Smooth muscle cell (in vitro differentiated cells): Measurements from ENCODE around the gene MRPL28. TPM values are rescaled to one million over a fixed set of nuclear protein-coding genes. Genes with fewer than 3 reads are reported as not detected.
"Not testable (repeated sequence)": the region's sequence is repeated elsewhere in the genome, so short reads cannot be mapped to it uniquely, and the experiment has no call there.

Experiments used
- DNase-seq: peaks from one replicate; lab custom pipeline; 2025; ENCODE audit not compliant: unreplicated experiment; lab: John Stamatoyannopoulos, UW
- H2AFZ ChIP-seq: fragments of 200-600 bp; sonication (generic); 2 replicates; pipeline ENCODE4 v1.6.0; 2016; ENCODE audit warnings: antibody characterized with exemption, low read depth, mild to moderate bottlenecking
- H3F3A ChIP-seq: fragments of 200-600 bp; sonication (generic); 2 replicates; pipeline ENCODE4 v1.6.0; 2017; ENCODE audit warnings: antibody characterized with exemption, low read depth
- H3K27ac ChIP-seq: fragments of 200-600 bp; sonication (generic); 2 replicates; pipeline ENCODE4 v1.5.1; 2016; ENCODE audit warnings: low read depth, mild to moderate bottlenecking
- H3K27me3 ChIP-seq: fragments of 200-600 bp; sonication (generic); 2 replicates; pipeline ENCODE4 v1.6.1; 2016; ENCODE audit warnings: low read depth, mild to moderate bottlenecking
- H3K36me3 ChIP-seq: fragments of 200-600 bp; sonication (generic); 2 replicates; pipeline ENCODE4 v1.5.1; 2016; ENCODE audit warnings: low read depth
- H3K4me1 ChIP-seq: fragments of 200-600 bp; sonication (generic); 2 replicates; pipeline ENCODE4 v1.5.1; 2016; ENCODE audit warnings: low read depth
- H3K4me2 ChIP-seq: fragments of 200-600 bp; sonication (generic); 2 replicates; pipeline ENCODE4 v1.6.0; 2016; ENCODE audit warnings: mild to moderate bottlenecking
- H3K4me3 ChIP-seq: fragments of 200-600 bp; sonication (generic); 2 replicates; pipeline ENCODE4 v1.5.1; 2016; ENCODE audit warnings: mild to moderate bottlenecking
- H3K79me2 ChIP-seq: fragments of 200-600 bp; sonication (generic); 2 replicates; pipeline ENCODE4 v1.6.0; 2016; ENCODE audit warnings: low read depth, mild to moderate bottlenecking
- H3K9ac ChIP-seq: fragments of 200-600 bp; sonication (generic); 2 replicates; pipeline ENCODE4 v1.6.0; 2016; ENCODE audit warnings: low read depth
- H3K9me3 ChIP-seq: fragments of 200-600 bp; sonication (generic); replicated peaks from 2 replicates; pipeline ENCODE4 v1.5.1; 2016; ENCODE audit warnings: low read depth
- H4K20me1 ChIP-seq: fragments of 200-600 bp; sonication (generic); 2 replicates; pipeline ENCODE4 v1.6.0; 2016; ENCODE audit warnings: low read depth
- WGBS: methylation state at CpG from one replicate; pipeline ENCODE4 v1.1.7; 2016; ENCODE audit warnings: low lambda C conversion rate; 5-methylcytosine and 5-hydroxymethylcytosine counted together
- polyA plus RNA-seq: library from polyadenylated mRNA; unstranded; fragments of >200 nt; fragmentation: Nextera tagmentation; extraction: Ambion mirVana; gene quantifications from 2 replicates; pipeline ENCODE4 v1.2.1, GENCODE V29; 2016
- total RNA-seq: library from RNA; depleted of rRNA; stranded (reverse); fragments of >200 nt; gene quantifications from 2 replicates; pipeline ENCODE4 v1.2.3, GENCODE V29; 2014
- TF ChIP-seq, protein P1 (sequence below): fragments of 200-600 bp; sonication (generic); IDR thresholded peaks from 2 replicates; pipeline ENCODE4 v1.5.1; 2017; ENCODE audit warnings: borderline replicate concordance, mild to moderate bottlenecking, antibody characterized with exemption; ENCODE audit not compliant: insufficient read depth, poor library complexity, severe bottlenecking

MRPL28 gene
- total and polyA plus RNA-seq, 2 experiments from 2014 or later, result 84.6 to 155 TPM

DNA sequence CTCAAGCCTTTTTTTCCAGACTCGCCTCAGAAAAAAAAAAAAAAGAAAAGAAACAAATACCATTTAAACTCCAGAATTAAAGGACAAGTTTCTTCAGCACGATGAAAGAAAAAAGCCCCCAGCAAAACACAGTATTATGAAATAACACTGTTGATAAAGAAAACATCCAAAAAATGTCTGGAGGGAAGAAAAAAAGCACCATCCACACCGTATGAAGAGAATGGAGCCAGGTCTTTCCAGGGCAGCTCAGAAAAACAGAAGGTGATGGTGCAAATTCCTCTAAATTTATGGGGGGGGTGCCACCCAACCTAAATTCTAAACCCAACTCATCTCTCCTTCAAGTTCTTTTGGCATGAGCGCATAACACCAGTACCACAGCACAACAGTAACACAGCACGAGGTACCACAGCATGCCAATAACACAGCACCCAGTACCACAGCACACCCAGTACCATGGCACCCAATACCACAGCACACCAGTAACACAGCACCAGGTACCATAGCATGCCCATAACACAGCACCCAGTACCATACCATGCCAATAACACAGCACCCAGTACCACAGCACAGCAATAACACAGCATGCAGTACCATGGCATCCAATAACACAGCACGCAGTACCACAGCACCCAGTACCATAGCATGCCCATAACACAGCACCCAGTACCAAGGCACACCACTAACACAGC, 36.8 kb downstream of the MRPL28 start:
- H2AFZ ChIP-seq, result no peak overlapping the region
- no peaks in the 10 kb centered on the region for H3K36me3 ChIP-seq
- H3K4me1 ChIP-seq, result no peaks in the 10 kb centered on the region
- no peaks in the 10 kb centered on the region for H3K9me3 ChIP-seq
- TF ChIP-seq, protein P1, sequence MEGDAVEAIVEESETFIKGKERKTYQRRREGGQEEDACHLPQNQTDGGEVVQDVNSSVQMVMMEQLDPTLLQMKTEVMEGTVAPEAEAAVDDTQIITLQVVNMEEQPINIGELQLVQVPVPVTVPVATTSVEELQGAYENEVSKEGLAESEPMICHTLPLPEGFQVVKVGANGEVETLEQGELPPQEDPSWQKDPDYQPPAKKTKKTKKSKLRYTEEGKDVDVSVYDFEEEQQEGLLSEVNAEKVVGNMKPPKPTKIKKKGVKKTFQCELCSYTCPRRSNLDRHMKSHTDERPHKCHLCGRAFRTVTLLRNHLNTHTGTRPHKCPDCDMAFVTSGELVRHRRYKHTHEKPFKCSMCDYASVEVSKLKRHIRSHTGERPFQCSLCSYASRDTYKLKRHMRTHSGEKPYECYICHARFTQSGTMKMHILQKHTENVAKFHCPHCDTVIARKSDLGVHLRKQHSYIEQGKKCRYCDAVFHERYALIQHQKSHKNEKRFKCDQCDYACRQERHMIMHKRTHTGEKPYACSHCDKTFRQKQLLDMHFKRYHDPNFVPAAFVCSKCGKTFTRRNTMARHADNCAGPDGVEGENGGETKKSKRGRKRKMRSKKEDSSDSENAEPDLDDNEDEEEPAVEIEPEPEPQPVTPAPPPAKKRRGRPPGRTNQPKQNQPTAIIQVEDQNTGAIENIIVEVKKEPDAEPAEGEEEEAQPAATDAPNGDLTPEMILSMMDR, result no peak
- no peak overlapping the region for H3K27ac ChIP-seq
- no peak for DNase-seq
- no peaks in the 10 kb centered on the region for H3K27me3 ChIP-seq
- H3F3A ChIP-seq, result peaks cover 8% of the 10 kb centered on the region
- WGBS, result 74% methylated on average over 6 of the region's 6 CpGs
- H3K79me2 ChIP-seq, result peaks cover 81% of the 10 kb centered on the region
- no peak overlapping the region for H3K9ac ChIP-seq
- peaks cover 100% of the 10 kb centered on the region for H4K20me1 ChIP-seq
- H3K4me2 ChIP-seq, result no peak overlapping the region
- H3K4me3 ChIP-seq, result no peak overlapping the region

DNA sequence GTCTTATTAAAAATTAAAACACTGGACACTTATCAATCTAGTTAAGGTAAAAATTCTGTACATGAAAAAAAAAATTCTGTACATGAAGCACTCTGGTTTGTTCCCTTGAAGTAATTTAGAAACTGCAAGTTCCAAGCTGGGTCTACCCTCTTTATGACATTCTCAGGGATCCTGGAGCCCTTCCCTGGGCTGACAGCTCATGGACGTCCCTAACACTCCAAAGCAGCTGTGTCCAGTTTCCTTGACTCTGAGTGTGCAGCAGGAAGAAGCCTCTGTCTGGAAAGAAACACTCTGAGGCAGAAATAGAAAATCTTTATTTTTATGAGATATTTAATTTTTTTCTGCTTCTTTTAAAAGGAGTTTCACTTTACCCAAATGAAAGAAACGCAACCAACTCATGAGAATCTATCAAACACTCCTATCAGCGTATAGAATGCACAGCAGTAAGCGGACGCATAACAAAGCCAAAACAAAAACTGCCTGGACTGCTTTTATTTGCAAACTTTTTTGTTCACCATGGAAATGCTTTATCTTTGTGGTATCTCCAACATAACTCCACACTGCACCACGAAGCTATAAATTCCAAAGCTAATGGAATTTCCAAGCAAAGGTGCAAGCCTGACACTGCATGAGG, 39.0 kb downstream of the MRPL28 start:
- peaks cover 100% of the 10 kb centered on the region for H4K20me1 ChIP-seq
- H3K4me1 ChIP-seq, result not testable (repeated sequence)

DNA sequence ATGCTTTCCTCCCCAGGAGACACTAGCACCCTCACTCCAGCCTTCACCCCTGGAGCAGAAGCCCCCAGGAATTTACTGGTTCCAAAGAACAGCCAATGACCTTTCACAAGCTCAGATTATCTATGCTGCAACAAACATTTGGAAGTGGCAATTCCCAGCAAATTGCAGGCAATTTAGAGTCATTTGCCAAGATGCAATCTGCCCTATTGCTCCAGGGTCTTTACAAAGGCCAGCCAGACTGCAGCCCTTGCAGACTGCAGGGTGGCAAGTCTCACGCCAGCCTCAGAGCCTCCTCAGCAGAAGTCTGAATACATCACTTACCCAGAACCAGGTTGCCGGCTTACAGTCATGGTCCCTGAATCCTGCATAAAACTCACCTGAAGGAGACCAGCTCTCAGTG, 39.6 kb downstream of the MRPL28 start:
- DNase-seq, result no peak
- Histone ChIP-seq H3K36me3 (no peaks in the 10 kb centered on the region), H3K9ac (no peak overlapping the region), H3K27ac (peak overlapping the region; percentile 68), H3K79me2 (peaks cover 73% of the 10 kb centered on the region), H3K9me3 (no peaks in the 10 kb centered on the region), H3K4me2 (peak overlapping the region; percentile 11), H3K27me3 (no peaks in the 10 kb centered on the region), H3K4me3 (no peak overlapping the region), H4K20me1 (peaks cover 100% of the 10 kb centered on the region), H2AFZ (no peak overlapping the region), H3K4me1 (no peaks in the 10 kb centered on the region), H3F3A (peaks cover 8% of the 10 kb centered on the region)
- TF ChIP-seq, protein P1, result no peak
- WGBS, result 67% methylated on average over 2 of the region's 2 CpGs

More for the DNA sequence above, 39.0 kb downstream of the MRPL28 start:
- DNase-seq, H3K9me3 ChIP-seq, H2AFZ ChIP-seq, H3K27me3 ChIP-seq, H3K36me3 ChIP-seq, H3F3A ChIP-seq: not testable (repeated sequence)
- Histone ChIP-seq H3K4me3 (peak overlapping the region; percentile 14), H3K9ac (peak overlapping the region; percentile 68), H3K79me2 (peaks cover 76% of the 10 kb centered on the region), H3K4me2 (peak overlapping the region; percentile 11), H3K27ac (peak overlapping the region; percentile 68)
- 46% methylated on average over 6 of the region's 6 CpGs for WGBS

DNA sequence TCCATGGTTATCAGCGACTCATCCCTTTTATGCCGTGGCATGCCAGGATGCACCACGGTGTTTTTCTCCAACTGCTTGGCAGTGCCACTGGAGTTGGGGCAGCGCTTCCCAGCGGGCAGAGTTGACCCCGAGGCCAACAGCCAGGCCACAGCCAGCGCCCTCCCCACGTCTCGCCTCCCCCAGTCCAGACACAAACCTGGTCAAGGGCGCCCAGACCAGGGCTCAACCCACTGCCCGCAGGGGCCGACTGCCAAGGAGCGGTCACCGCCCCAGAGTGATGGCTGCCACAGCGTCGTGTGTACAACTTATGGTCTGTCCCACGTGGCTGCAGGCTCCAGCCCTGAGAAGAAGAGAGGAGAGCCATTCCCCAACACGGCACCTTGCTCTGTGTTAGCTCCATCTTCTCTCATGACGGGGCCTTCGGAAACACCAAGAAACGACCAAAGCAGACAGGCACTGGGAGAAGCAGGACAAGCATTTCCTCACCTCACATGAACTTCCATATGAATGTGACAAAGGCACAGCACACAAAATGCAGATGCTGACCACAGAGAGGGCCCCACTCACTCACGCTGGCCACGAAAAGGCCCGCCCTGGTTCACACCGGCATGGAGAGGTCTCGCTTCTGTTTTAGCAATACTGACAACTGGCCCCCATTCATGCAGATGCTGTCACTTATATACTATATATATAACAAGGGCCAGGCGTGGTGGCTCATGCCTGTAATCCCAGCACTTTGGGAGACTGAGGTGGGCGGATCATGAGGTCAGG, 44.8 kb downstream of the MRPL28 start:
- 96% methylated on average over 28 of the region's 28 CpGs for whole genome bisulfite sequencing
- Histone ChIP-seq H3K4me3 (no peak overlapping the region), H3K4me2 (no peak overlapping the region), H3K79me2 (peaks cover 68% of the 10 kb centered on the region), H3K27me3 (no peaks in the 10 kb centered on the region), H2AFZ (no peak overlapping the region), H3K9me3 (no peaks in the 10 kb centered on the region), H3K4me1 (no peaks in the 10 kb centered on the region), H3K9ac (no peak overlapping the region), H3K27ac (no peak overlapping the region), H3K36me3 (no peaks in the 10 kb centered on the region), H4K20me1 (peaks cover 98% of the 10 kb centered on the region), H3F3A (peaks cover 3% of the 10 kb centered on the region)
- DNase-seq, result no peak
- TF ChIP-seq, protein P1, result no peak
